Fibroblast of lung (primary cell): Measurements from ENCODE around the gene CDPF1. TPM values are rescaled to one million over a fixed set of nuclear protein-coding genes. Genes with fewer than 3 reads are reported as not detected.

Source experiments
- DNase-seq, 2 donors: peaks; one replicate each; pipeline versions ENCODE4 v3.0.0 to v3.0.0-alpha.2; 2010; ENCODE audit warnings: low read depth in 2 of 2
- H2AFZ ChIP-seq: 2 replicates; pipeline ENCODE4 v1.5.1; 2012; ENCODE audit warnings: low read length, control low read depth, inconsistent platforms
- H3K27ac ChIP-seq: 2 replicates; pipeline ENCODE4 v1.5.1; 2011; ENCODE audit warnings: low read length, control low read depth; ENCODE audit not compliant: insufficient read depth
- H3K27me3 ChIP-seq: 2 replicates; pipeline ENCODE4 v1.5.1; 2011; ENCODE audit warnings: mild to moderate bottlenecking, low read length; ENCODE audit not compliant: control insufficient read depth, insufficient read depth
- H3K36me3 ChIP-seq: 2 replicates; pipeline ENCODE4 v1.5.1; 2011; ENCODE audit warnings: low read length; ENCODE audit not compliant: control insufficient read depth, insufficient read depth
- H3K4me1 ChIP-seq: 2 replicates; pipeline ENCODE4 v1.5.1; 2011; ENCODE audit warnings: low read length; ENCODE audit not compliant: control insufficient read depth, insufficient read depth; ENCODE audit errors: extremely low read depth
- H3K4me2 ChIP-seq: 2 replicates; pipeline ENCODE4 v1.5.1; 2011; ENCODE audit warnings: low read length, control low read depth; ENCODE audit not compliant: insufficient read depth; ENCODE audit errors: extremely low read depth
- H3K4me3 ChIP-seq, 4 experiments: fragments of 200-600 bp in 1 of 4; sonication (generic) in 1 of 4; replicated peaks in 1 of 4; 2 replicates each; pipeline ENCODE4 v1.5.1; 2011 to 2016; ENCODE audit warnings: low read length in 4 of 4, low read depth in 3 of 4, mild to moderate bottlenecking in 3 of 4, control low read depth in 2 of 4, inconsistent platforms in 1 of 4, mixed read lengths in 1 of 4; ENCODE audit not compliant: insufficient read depth in 1 of 4; ENCODE audit errors: control extremely low read depth in 1 of 4
- H3K79me2 ChIP-seq: 2 replicates; pipeline ENCODE4 v1.5.1; 2012; ENCODE audit warnings: mild to moderate bottlenecking, low read length, inconsistent platforms; ENCODE audit not compliant: control insufficient read depth, insufficient read depth
- H3K9ac ChIP-seq: 2 replicates; pipeline ENCODE4 v1.5.1; 2011; ENCODE audit warnings: mild to moderate bottlenecking, low read length, control low read depth; ENCODE audit not compliant: insufficient read depth
- H3K9me3 ChIP-seq: 2 replicates; pipeline ENCODE4 v1.5.1; 2012; ENCODE audit warnings: low read depth, low read length; ENCODE audit not compliant: control insufficient read depth, insufficient read depth
- H4K20me1 ChIP-seq: 2 replicates; pipeline ENCODE4 v1.5.1; 2011; ENCODE audit warnings: low read length; ENCODE audit not compliant: control insufficient read depth, insufficient read depth; ENCODE audit errors: extremely low read depth
- EZH2 ChIP-seq: IDR thresholded peaks from 2 replicates; pipeline ENCODE4 v1.5.1; 2012; ENCODE audit warnings: low read length, control low read depth, mild to moderate bottlenecking; ENCODE audit errors: missing control alignments
- polyA plus RNA-seq, 2 donors: library from polyadenylated mRNA; depleted of rRNA in 1 of 2; stranded (reverse) in 1 of 2; unstranded in 1 of 2; fragments of >200 nt; gene quantifications; 2 replicates each; pipeline ENCODE4 v1.2.1, GENCODE V29; 2011 to 2012; ENCODE audit warnings: missing spikeins in 1 of 2
- total RNA-seq: library from RNA; depleted of rRNA; stranded (reverse); fragments of >200 nt; gene quantifications from 2 replicates; pipeline ENCODE4 v1.2.1, GENCODE V29; 2014
- TF ChIP-seq, protein P1 (sequence below), 2 donors: IDR thresholded peaks in 1 of 2; conservative IDR thresholded peaks in 1 of 2; 1 replicate in 1 of 2; 2 replicates in 1 of 2; pipeline ENCODE4 v1.5.1; 2011 to 2012; ENCODE audit warnings: low read length in 2 of 2, control low read depth in 1 of 2, inconsistent platforms in 1 of 2, low read depth in 1 of 2, mild to moderate bottlenecking in 1 of 2

CDPF1 gene
- total and polyA plus RNA-seq, 2 donors (not counting 1 experiment from before 2014, with no cell fraction given) = 7.7 to 8.3 TPM

DNA sequence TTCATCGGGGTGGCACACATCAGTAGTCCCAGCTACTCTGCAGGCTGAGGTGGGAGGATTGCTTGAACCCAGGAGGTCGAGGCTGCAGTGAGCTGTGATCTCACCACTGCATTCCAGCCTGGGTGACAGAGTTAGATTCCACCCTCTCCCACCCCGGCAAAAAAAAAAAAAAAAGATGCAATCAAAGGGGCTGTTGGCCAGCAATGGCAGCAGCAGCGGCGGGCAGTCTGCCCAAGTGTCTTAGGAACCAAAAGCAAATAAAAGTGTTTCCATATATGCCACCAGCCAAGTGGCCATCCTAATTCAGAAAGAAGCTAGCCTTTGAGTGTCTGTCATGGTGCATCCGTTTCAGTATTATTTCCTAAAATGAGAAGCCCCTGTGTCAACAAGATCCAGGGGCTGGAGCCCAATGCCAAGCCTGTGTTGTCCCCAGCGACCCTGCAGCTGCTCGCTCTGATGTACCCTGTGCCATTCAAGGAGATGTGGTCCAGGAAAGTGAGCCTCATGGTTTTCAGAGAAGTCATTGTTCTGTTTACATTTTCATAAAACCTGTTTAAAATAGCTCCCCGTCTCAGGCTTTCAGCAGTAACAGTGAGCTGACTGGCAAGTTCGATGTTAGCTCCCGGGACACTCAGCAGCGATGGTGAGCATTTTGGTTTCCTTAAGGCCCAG, 12.5 kb downstream of the CDPF1 start:
- TF ChIP-seq, protein P1, sequence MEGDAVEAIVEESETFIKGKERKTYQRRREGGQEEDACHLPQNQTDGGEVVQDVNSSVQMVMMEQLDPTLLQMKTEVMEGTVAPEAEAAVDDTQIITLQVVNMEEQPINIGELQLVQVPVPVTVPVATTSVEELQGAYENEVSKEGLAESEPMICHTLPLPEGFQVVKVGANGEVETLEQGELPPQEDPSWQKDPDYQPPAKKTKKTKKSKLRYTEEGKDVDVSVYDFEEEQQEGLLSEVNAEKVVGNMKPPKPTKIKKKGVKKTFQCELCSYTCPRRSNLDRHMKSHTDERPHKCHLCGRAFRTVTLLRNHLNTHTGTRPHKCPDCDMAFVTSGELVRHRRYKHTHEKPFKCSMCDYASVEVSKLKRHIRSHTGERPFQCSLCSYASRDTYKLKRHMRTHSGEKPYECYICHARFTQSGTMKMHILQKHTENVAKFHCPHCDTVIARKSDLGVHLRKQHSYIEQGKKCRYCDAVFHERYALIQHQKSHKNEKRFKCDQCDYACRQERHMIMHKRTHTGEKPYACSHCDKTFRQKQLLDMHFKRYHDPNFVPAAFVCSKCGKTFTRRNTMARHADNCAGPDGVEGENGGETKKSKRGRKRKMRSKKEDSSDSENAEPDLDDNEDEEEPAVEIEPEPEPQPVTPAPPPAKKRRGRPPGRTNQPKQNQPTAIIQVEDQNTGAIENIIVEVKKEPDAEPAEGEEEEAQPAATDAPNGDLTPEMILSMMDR (conservative IDR thresholded peaks at IDR 0.05 in 1 of 2, IDR thresholded peaks at IDR 0.05 in 1 of 2; ENCODE audit: low read depth in 1 of 2, low read length in 2 of 2) = no peak
- TF ChIP-seq EZH2 = no peak
- no peaks in the 10 kb centered on the region for H3K27me3 ChIP-seq
- no peak overlapping the region for H3K9ac ChIP-seq
- H4K20me1 ChIP-seq = no peaks in the 10 kb centered on the region
- H3K36me3 ChIP-seq = peaks cover 3% of the 10 kb centered on the region
- H3K27ac ChIP-seq = no peak overlapping the region
- H2AFZ ChIP-seq = no peak overlapping the region
- no peaks in the 10 kb centered on the region for H3K9me3 ChIP-seq
- no peak overlapping the region for H3K4me3 ChIP-seq
- no peak overlapping the region for H3K4me2 ChIP-seq
- no peaks in the 10 kb centered on the region for H3K79me2 ChIP-seq
- DNase-seq = no peak
- H3K4me1 ChIP-seq = no peaks in the 10 kb centered on the region

GRCh38 chr22:46234969-46235368, 15.1 kb downstream of the CDPF1 start:
- H3K36me3 ChIP-seq = peaks cover 4% of the 10 kb centered on the region
- H3K9ac ChIP-seq = no peak overlapping the region
- no peak overlapping the region for H3K4me3 ChIP-seq
- no peaks in the 10 kb centered on the region for H3K27me3 ChIP-seq
- no peaks in the 10 kb centered on the region for H4K20me1 ChIP-seq
- H3K4me2 ChIP-seq = no peak overlapping the region
- TF ChIP-seq, protein P1 (conservative IDR thresholded peaks at IDR 0.05 in 1 of 2, IDR thresholded peaks at IDR 0.05 in 1 of 2; ENCODE audit: low read depth in 1 of 2, low read length in 2 of 2) = no peak
- TF ChIP-seq EZH2 = no peak
- no peak overlapping the region for H2AFZ ChIP-seq
- no peak overlapping the region for H3K27ac ChIP-seq
- H3K9me3 ChIP-seq = no peaks in the 10 kb centered on the region
- H3K79me2 ChIP-seq = no peaks in the 10 kb centered on the region
- no peaks in the 10 kb centered on the region for H3K4me1 ChIP-seq
- DNase-seq = no peak

- no peak overlapping the region for H2AFZ ChIP-seq
- H4K20me1 ChIP-seq = no peaks in the 10 kb centered on the region
- no peak overlapping the region for H3K4me2 ChIP-seq
Observed at GRCh38 chr22:46233231-46233630, 16.9 kb downstream of the CDPF1 start.

More at GRCh38 chr22:46233231-46233630, 16.9 kb downstream of the CDPF1 start:
- Histone ChIP-seq H3K27me3 (no peaks in the 10 kb centered on the region), H3K4me1 (no peaks in the 10 kb centered on the region), H3K36me3 (peaks cover 2% of the 10 kb centered on the region), H3K79me2 (no peaks in the 10 kb centered on the region), H3K9ac (no peak overlapping the region), H3K27ac (no peak overlapping the region), H3K4me3 (no peak overlapping the region), H3K9me3 (no peaks in the 10 kb centered on the region)
- peak; percentile 8 to 52 for DNase-seq
- TF ChIP-seq, protein P1 (conservative IDR thresholded peaks at IDR 0.05 in 1 of 2, IDR thresholded peaks at IDR 0.05 in 1 of 2; ENCODE audit: low read depth in 1 of 2, low read length in 2 of 2) = no peak
- no peak for TF ChIP-seq EZH2
